HK-2 (cell line): ENCODE data around the gene PMAIP1.
"Not testable (repeated sequence)": the region's sequence is repeated elsewhere in the genome, so short reads cannot be mapped to it uniquely, and the experiment has no call there.

ENCODE experiments used
- DNase-seq: peaks from one replicate; pipeline ENCODE4 v3.0.0-alpha.2; 2018; ENCODE audit not compliant: unreplicated experiment

PMAIP1 gene

DNA sequence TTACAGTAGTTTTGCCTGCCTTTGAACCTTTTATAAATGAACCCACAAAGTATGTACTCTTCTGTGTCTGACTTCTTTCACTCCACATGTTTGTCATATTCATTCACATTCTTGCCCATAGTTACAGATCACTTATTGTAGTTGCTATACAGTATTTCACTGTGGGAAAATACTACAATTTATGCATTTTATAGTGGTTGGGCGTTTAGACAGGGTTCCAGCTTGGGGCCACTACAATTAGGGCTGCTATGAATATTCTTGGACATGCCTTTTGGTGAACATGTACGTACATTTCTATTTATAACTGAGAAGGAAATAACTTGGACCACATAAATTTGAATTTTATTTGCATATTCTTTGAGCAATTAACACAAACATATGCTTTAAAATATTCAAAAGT, 15.4 kb upstream of the PMAIP1 start:
- no peak for DNase-seq

- DNase-seq, result peak; percentile 11
These were observed 14.1 kb upstream of the PMAIP1 start for GRCh38 chr18:59885579-59886163.

DNA sequence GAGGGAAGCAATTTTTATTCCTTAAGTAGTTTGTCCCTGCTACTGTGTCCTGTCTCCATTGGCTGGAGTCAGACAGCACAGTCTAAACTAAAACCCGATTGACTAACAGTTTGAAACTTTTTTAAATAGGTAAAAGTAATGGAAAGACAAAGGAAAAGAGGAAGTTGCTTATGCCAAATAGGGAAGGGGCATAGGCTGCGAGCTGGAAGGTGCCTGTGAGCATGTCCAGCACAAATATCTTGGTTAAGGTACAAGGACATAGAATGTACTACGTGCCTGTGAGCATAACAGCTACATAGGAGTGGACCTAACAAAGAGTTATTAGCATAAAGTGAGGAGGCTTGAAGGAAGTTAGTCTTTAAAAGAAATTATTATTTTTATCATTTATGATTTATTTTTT, 13.4 kb upstream of the PMAIP1 start:
- DNase-seq, result not testable (repeated sequence)

- no peak for DNase-seq
These were observed 7.7 kb upstream of the PMAIP1 start for GRCh38 chr18:59892123-59892522.

GRCh38 chr18:59893971-59894370, 5.8 kb upstream of the PMAIP1 start:
- DNase-seq, result no peak

DNA sequence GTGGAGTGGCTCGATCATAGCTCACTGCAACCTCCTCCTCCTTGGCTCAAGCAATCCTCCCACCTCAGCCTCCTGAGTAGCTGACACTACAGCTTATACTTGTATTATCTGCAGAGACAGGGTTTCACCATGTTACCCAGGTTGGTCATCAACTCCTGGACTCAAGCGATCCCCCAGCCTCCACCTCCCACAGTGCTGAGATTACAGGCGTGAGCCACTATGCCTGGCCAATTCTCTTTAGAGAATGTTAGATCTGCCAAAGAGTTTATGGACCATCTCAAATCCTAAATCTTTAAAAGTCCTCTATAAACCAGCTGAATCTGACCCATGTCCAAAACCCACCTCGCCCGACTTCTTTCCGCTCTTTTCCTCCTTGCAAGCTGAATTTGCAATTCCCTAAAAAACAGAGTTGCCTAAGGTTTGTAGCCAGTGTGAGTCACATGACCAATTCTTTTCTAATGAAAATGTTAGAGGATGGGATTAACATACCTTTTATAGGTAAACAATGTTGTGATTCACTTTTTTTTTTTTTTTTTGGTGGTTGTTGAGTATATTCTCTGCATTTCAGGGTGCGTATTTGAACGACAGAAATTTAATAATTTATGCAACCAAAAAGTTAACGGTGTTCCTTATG, 2.4 kb upstream of the PMAIP1 start:
- DNase-seq, result no peak

- no peak for DNase-seq
These were observed 1.7 kb upstream of the PMAIP1 start for GRCh38 chr18:59898093-59898492.

DNA sequence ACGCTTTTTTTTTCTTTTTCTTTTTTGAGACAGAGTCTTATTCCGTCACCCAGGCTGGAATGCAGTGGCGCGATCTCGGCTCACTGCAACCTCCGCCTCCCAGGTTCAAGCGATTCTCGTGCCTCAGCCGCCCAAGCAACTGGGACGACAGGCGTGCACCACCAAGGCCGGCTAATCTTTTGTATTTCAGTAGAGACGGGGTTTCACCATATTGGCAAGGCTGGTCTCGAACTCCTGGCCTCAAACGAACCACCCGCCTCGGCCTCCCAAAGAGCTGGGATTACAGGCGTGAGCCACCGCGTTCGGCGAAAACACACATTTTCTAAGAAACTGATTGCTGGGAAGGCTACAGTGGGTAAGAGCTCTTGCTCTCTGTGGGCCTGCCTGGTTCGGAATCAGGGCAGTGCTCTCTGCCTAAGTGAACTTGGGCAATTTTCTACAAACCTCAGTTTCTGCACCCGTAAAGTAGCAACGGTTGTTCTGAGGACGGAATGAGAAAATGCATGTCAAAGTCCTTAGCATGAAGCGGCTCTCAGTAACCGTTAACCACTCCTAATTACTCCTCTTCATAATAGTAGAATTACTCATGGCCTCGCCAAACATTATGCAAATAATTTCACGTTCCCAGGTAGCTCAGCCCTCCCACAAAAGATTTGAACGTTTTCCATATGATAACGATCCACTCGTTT, 1.0 kb upstream of the PMAIP1 start:
- DNase-seq, result peak; percentile 21

- DNase-seq, result peak; percentile 57
These were observed 679 bp downstream of the PMAIP1 start for GRCh38 chr18:59900222-59901128.

GRCh38 chr18:59902131-59902992, 2.6 kb downstream of the PMAIP1 start:
- DNase-seq, result no peak

DNA sequence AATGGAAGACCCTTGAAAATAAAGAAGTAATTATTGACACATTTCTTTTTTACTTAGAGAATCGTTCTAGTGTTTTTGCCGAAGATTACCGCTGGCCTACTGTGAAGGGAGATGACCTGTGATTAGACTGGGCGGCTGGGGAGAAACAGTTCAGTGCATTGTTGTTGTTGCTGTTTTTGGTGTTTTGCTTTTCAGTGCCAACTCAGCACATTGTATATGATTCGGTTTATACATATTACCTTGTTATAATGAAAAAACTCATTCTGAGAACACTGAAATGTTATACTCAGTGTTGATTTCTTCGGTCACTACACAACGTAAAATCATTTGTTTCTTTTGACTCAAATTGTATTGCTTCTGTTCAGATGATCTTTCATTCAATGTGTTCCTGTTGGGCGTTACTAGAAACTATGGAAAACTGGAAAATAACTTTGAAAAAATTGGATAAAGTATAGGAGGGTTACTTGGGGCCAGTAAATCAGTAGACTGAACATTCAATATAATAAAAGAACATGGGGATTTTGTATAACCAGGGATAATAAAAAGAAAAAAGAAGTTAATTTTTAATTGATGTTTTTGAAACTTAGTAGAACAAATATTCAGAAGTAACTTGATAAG, 3.3 kb downstream of the PMAIP1 start:
- no peak for DNase-seq

DNA sequence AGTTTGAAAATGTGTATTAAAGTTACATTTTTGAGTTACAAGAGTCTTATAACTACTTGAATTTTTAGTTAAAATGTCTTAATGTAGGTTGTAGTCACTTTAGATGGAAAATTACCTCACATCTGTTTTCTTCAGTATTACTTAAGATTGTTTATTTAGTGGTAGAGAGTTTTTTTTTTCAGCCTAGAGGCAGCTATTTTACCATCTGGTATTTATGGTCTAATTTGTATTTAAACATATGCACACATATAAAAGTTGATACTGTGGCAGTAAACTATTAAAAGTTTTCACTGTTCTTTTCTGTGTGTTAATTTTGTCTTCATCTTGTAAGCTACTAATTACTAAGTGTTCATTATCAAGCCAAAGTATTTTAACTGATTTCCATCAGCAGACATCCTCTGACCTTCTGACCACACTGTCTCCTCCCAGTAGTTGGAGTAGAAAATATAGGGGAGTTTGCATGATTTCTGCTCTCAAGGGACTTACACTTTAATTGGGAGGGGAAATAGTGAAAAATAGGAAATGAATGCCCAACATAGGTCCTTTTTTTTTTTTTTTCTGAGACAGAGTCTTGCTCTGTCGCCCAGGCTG, 4.3 kb downstream of the PMAIP1 start:
- DNase-seq, result no peak

- no peak for DNase-seq
These were observed 5.9 kb downstream of the PMAIP1 start for GRCh38 chr18:59905686-59906091.

- no peak for DNase-seq
These were observed 6.4 kb downstream of the PMAIP1 start for GRCh38 chr18:59906203-59906602.

- DNase-seq, result no peak
These were observed 7.4 kb downstream of the PMAIP1 start for GRCh38 chr18:59907172-59907571.

DNA sequence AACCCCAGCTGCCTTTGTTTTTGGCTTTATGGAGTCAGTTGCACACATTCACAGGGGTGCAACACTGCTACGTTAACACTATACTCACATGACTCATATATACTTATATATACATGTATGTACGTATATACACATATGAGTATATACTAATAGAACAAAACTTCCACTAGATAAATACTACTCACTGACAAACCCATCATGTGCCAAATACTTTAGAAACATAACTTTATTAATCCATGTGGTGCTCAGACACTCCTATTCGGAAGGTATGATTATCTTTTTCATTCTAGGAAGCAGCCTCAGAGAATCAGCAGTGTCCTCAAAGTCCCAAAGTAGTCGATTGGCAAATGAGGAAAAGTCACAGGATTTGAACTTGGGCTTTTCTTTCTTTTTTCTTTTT, 7.9 kb downstream of the PMAIP1 start:
- DNase-seq, result no peak

- no peak for DNase-seq
These were observed 9.0 kb downstream of the PMAIP1 start for GRCh38 chr18:59908799-59909198.

- no peak for DNase-seq
These were observed 9.7 kb downstream of the PMAIP1 start for GRCh38 chr18:59909289-59910036.

- DNase-seq, result no peak
These were observed 11.2 kb downstream of the PMAIP1 start for GRCh38 chr18:59910967-59911366.

DNA sequence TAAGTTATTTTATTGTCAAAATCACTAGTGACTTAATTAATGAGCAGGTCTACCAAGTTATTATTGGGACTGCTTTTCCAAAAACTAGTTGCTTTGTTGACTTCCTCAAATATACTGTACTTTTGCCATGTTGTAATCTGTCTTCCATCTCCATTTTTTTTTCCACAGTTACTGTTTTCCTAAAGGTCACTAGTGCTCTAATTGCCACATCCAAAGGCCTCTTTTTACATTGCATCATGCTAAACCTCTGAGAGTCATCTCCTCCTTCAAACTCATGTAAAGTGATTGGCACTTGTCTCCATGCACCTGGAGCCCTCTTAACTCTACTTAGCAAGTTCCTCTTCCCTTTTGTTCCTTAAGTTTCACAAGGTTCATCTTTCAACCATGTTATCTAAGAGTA, 11.8 kb downstream of the PMAIP1 start:
- no peak for DNase-seq
